ENCODE data around the gene ADAM10. TPM values are rescaled to one million over a fixed set of nuclear protein-coding genes. Genes with fewer than 3 reads are reported as not detected.
A peak's percentile ranks its signal among the peaks of the same experiment; 100 is the strongest.

ADAM10 gene
- 100 to 1,000 TPM; 112 to 157 (median 116) TPM for total RNA-seq

GRCh38 chr15:58749532-58750337, at the start of gene ADAM10:
Gene ADAM10 (minus strand): TSS chr15:58749707. CDS start chr15:58749534, 173 bp downstream.
- TF ChIP-seq, protein P1, sequence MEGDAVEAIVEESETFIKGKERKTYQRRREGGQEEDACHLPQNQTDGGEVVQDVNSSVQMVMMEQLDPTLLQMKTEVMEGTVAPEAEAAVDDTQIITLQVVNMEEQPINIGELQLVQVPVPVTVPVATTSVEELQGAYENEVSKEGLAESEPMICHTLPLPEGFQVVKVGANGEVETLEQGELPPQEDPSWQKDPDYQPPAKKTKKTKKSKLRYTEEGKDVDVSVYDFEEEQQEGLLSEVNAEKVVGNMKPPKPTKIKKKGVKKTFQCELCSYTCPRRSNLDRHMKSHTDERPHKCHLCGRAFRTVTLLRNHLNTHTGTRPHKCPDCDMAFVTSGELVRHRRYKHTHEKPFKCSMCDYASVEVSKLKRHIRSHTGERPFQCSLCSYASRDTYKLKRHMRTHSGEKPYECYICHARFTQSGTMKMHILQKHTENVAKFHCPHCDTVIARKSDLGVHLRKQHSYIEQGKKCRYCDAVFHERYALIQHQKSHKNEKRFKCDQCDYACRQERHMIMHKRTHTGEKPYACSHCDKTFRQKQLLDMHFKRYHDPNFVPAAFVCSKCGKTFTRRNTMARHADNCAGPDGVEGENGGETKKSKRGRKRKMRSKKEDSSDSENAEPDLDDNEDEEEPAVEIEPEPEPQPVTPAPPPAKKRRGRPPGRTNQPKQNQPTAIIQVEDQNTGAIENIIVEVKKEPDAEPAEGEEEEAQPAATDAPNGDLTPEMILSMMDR (IDR thresholded peaks at IDR 0.05): no peak
- TF ChIP-seq POLR2A (IDR thresholded peaks at IDR 0.05): peak; percentile 59 to 92
- Histone ChIP-seq H3K9me3 (no peaks in the 10 kb centered on the region), H3K36me3 (no peaks in the 10 kb centered on the region), H3K4me1 (peaks cover 11 to 21% of the 10 kb centered on the region in 2 donors), H3K27ac (peak within 1 kb of the TSS; percentile 93 to 96 (median 95)), H3K4me3 (replicated peaks in 1 of 3) (peak within 1 kb of the TSS; percentile 78 to 85 (median 78)), H3K27me3 (no peaks in the 10 kb centered on the region)
- intact Hi-C loops (cut with DNase I): loop anchor here (5.0 to 10.0 kb wide), 2 partner anchors 55 to 477 kb away; no protein-coding TSS in a partner anchor
- 0 to 1% methylated on average over 50 to 55 of the region's 62 CpGs for WGBS, 2 donors
- peak; percentile 99 to 100 for DNase-seq

DNA sequence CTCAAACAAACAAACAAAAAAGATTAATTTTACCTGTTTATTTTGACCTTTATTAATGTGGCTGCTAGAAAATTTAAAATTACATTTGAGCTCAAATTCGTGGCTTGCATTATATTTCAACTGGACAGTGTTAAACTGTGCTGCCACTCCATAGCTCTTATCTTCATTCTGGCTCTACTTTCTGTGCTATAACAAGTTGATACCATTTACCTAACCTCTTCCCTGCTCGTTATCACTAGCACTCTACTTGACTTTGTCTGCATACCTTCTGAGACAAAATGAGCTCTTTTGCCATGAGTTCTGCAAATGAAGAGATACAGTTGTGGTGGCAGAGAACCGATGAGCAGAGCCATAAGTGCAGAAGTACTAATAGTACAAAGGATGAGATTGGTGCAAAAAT, 48.0 kb upstream of the ADAM10 start:
- no peak overlapping the region for H3K4me3 ChIP-seq (replicated peaks in 1 of 3)
- H3K36me3 ChIP-seq: no peaks in the 10 kb centered on the region
- DNase-seq: no peak
- 71 to 74% methylated on average over 3 of the region's 3 CpGs for WGBS, 2 donors
- H3K27me3 ChIP-seq: no peaks in the 10 kb centered on the region
- H3K27ac ChIP-seq: no peak overlapping the region
- TF ChIP-seq, protein P1 (IDR thresholded peaks at IDR 0.05): no peak
- TF ChIP-seq POLR2A (IDR thresholded peaks at IDR 0.05): no peak
- intact Hi-C loops (cut with DNase I): no loop called here
- H3K9me3 ChIP-seq: no peaks in the 10 kb centered on the region
- peaks cover 0 to 4% of the 10 kb centered on the region in 2 donors for H3K4me1 ChIP-seq

DNA sequence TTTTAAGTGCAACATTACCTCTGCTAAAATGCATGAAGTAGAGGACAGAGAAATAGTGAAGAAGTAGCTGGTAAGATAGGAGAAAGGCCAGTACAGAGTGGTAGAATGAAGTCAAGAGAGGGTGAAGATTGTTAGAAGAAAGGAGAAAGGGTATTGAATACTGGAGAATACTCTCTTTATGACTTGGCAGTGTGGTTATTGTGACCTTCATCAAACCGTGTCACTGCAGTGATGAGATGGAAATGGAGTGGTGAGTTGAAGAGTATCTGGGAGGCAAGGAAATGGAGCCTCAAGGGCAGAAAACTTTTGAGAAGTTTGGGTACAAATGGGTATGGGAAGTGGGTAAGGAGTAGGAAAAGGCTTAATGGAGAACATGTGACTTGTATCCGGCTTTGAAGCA, 46.3 kb upstream of the ADAM10 start:
- no peak for TF ChIP-seq POLR2A (IDR thresholded peaks at IDR 0.05)
- TF ChIP-seq, protein P1 (IDR thresholded peaks at IDR 0.05): no peak
- H3K27ac ChIP-seq: no peak overlapping the region
- intact Hi-C loops (cut with DNase I): no loop called here
- H3K36me3 ChIP-seq: no peaks in the 10 kb centered on the region
- H3K27me3 ChIP-seq: no peaks in the 10 kb centered on the region
- no peak overlapping the region for H3K4me3 ChIP-seq (replicated peaks in 1 of 3)
- WGBS, 2 donors: 75 to 87% methylated on average over 2 of the region's 2 CpGs
- DNase-seq: no peak
- no peaks in the 10 kb centered on the region for H3K9me3 ChIP-seq
- H3K4me1 ChIP-seq: peaks cover 0 to 4% of the 10 kb centered on the region in 2 donors

- no peak overlapping the region for H3K27ac ChIP-seq
Measured at GRCh38 chr15:58793862-58794261, 44.4 kb upstream of the ADAM10 start.

More at GRCh38 chr15:58793862-58794261, 44.4 kb upstream of the ADAM10 start:
- TF ChIP-seq, protein P1 (IDR thresholded peaks at IDR 0.05): no peak
- TF ChIP-seq POLR2A (IDR thresholded peaks at IDR 0.05): no peak
- peaks cover 0 to 4% of the 10 kb centered on the region in 2 donors for H3K4me1 ChIP-seq
- no peak overlapping the region for H3K4me3 ChIP-seq (replicated peaks in 1 of 3)
- no peaks in the 10 kb centered on the region for H3K27me3 ChIP-seq
- H3K9me3 ChIP-seq: no peaks in the 10 kb centered on the region
- intact Hi-C loops (cut with DNase I): no loop called here
- peak; percentile 42 to 55 for DNase-seq
- no peaks in the 10 kb centered on the region for H3K36me3 ChIP-seq
- 44 to 60% methylated on average over 6 of the region's 6 CpGs for WGBS, 2 donors
